A673 (cell line): ENCODE measurements around the gene SEC22A. TPM values are rescaled to one million over a fixed set of nuclear protein-coding genes. Genes with fewer than 3 reads are reported as not detected.

Experiments
- BruUV-seq: library from RNA; stranded (reverse); fragments of 400-500 nt; replicated peaks from 2 replicates; lab custom pipeline; 2021; lab: Mats Ljungman, UMichigan
- CTCF ChIA-PET: fragments of 300-600 bp; sonication (Branson Sonifier 250); formaldehyde crosslinking; loops from one replicate; lab custom pipeline; 2022; ENCODE audit warnings: antibody characterized with exemption; lab: Charles Lee
- POLR2A ChIA-PET: fragments of 300-600 bp; sonication (Branson Sonifier 250); formaldehyde crosslinking; loops from one replicate; lab custom pipeline; 2022; ENCODE audit warnings: antibody characterized with exemption; ENCODE audit not compliant: low non-redundant PET; lab: Charles Lee
- DNase-seq: peaks from one replicate; pipeline ENCODE4 v3.0.0-alpha.2; 2015; ENCODE audit warnings: low spot score
- H3K27ac ChIP-seq: fragments of 200-600 bp; sonication (generic); 2 replicates; pipeline ENCODE4 v1.5.1; 2016; ENCODE audit warnings: mixed run types, low read depth, mild to moderate bottlenecking, mixed read lengths, antibody characterized with exemption, low read length; ENCODE audit not compliant: poor library complexity, severe bottlenecking
- H3K27me3 ChIP-seq: fragments of 200-600 bp; sonication (generic); replicated peaks from 2 replicates; pipeline ENCODE4 v1.6.1; 2017; ENCODE audit warnings: mixed run types, low read depth, mild to moderate bottlenecking, mixed read lengths, antibody characterized with exemption, low read length; ENCODE audit not compliant: insufficient read depth, poor library complexity
- H3K36me3 ChIP-seq: fragments of 200-600 bp; sonication (generic); 2 replicates; pipeline ENCODE4 v1.6.1; 2016; ENCODE audit warnings: mixed run types, mild to moderate bottlenecking, mixed read lengths, antibody characterized with exemption, low read length; ENCODE audit not compliant: insufficient read depth, poor library complexity, severe bottlenecking
- H3K4me1 ChIP-seq: fragments of 200-600 bp; sonication (generic); 2 replicates; pipeline ENCODE4 v1.6.1; 2017; ENCODE audit warnings: mixed run types, mild to moderate bottlenecking, mixed read lengths, antibody characterized with exemption, low read length; ENCODE audit not compliant: insufficient read depth, poor library complexity, severe bottlenecking
- H3K4me3 ChIP-seq: fragments of 200-600 bp; sonication (generic); 2 replicates; pipeline ENCODE4 v1.5.1; 2016; ENCODE audit warnings: low read depth, mixed run types, mild to moderate bottlenecking, mixed read lengths, low read length; ENCODE audit not compliant: poor library complexity, severe bottlenecking
- H3K9me3 ChIP-seq: fragments of 200-600 bp; sonication (generic); 2 replicates; pipeline ENCODE4 v1.6.1; 2016; ENCODE audit warnings: mixed run types, low read depth, mild to moderate bottlenecking, mixed read lengths, antibody characterized with exemption, low read length; ENCODE audit not compliant: poor library complexity, severe bottlenecking
- CTCF ChIP-seq: fragments of 300-800, 200-600 bp; sonication (generic); conservative IDR thresholded peaks from 2 replicates; pipeline ENCODE4 v1.5.1; 2017; ENCODE audit warnings: low read depth, mild to moderate bottlenecking, antibody characterized with exemption, low read length, moderate library complexity, mixed read lengths
- EZH2 ChIP-seq: fragments of 200-600 bp; sonication (generic); IDR thresholded peaks from 2 replicates; pipeline ENCODE4 v1.6.1; 2017; ENCODE audit warnings: borderline replicate concordance, low read depth, mild to moderate bottlenecking, mixed read lengths, antibody characterized with exemption, low read length; ENCODE audit not compliant: poor library complexity, severe bottlenecking
- intact Hi-C: fragments of 100-400 bp; cut with micrococcal nuclease; formaldehyde crosslinking; loops from one replicate; pipeline ENCODE4 v1.10.0; 2022; ENCODE audit not compliant: unreplicated experiment
- microRNA-seq: library from miRNA; unstranded; fragments of <30 nt; microRNA quantifications from one replicate; pipeline ENCODE4 v1.2.0, GENCODE V29; 2021
- total RNA-seq: library from RNA; stranded (reverse); gene quantifications from 2 replicates; pipeline ENCODE4 v1.2.3, GENCODE V29; 2021

SEC22A gene
- total RNA-seq, 1 experiment from 2014 or later, result 21.6 TPM

- no peaks in the 10 kb centered on the region for H3K9me3 ChIP-seq
- BruUV-seq, result no TSS peak
- H3K4me3 ChIP-seq, result no peak overlapping the region
- H3K27ac ChIP-seq, result no peak overlapping the region
- intact Hi-C loops, result no loop called here
- POLR2A ChIA-PET, result no interaction called here
- CTCF ChIA-PET, result no interaction called here
- peaks cover 4% of the 10 kb centered on the region for H3K27me3 ChIP-seq
- no peak for DNase-seq
- no peaks in the 10 kb centered on the region for H3K36me3 ChIP-seq
- no peaks in the 10 kb centered on the region for H3K4me1 ChIP-seq
- TF ChIP-seq EZH2 (no peak), CTCF (no peak)
These were observed 121.1 kb downstream of the SEC22A start for GRCh38 chr3:123322866-123323265.

Small RNA genes lying within 50 kb of the gene (microRNA-seq; reads per million reads assigned to microRNA genes)
- gene MIR7110, result 1.1 reads per million

Other genes with a start within 250 kb of the SEC22A start
- gene SEMA5B, start 174.2 kb upstream of the SEC22A start, total RNA-seq, result 7.6 and 9.2 TPM in 2 replicates
- gene PDIA5, start 134.9 kb upstream of the SEC22A start, total RNA-seq, result 28.6 and 33.4 TPM in 2 replicates
- gene ADCY5, start 247.1 kb downstream of the SEC22A start, total RNA-seq, result 0.21 and 0.22 TPM in 2 replicates